T-helper 17 cell (primary cell): Measurements from ENCODE around the gene SCN1A. TPM values are rescaled to one million over a fixed set of nuclear protein-coding genes. Genes with fewer than 3 reads are reported as not detected.

Experiments used
- ATAC-seq: fragments of 150-1000 bp; cut with Tn5 transposase; 2 replicates; pipeline ENCODE4 v1.10.0; 2021; ENCODE audit warnings: mild to moderate bottlenecking, moderate library complexity
- DNase-seq, 3 donors: peaks; one replicate each; pipeline versions ENCODE4 v3.0.0 to v3.0.0-alpha.2; 2020 to 2021
- H3K9me3 ChIP-seq: one replicate; pipeline ENCODE4 v1.7.0; 2013; ENCODE audit warnings: low read length, mild to moderate bottlenecking; ENCODE audit not compliant: control insufficient read depth, poor library complexity, severe bottlenecking
- H3K27ac Mint-ChIP-seq: one replicate; pipeline ENCODE4 v1.8.0; 2022; ENCODE audit warnings: mild to moderate bottlenecking, moderate library complexity, mixed read lengths
- H3K27me3 Mint-ChIP-seq: one replicate; pipeline ENCODE4 v1.8.0; 2022; ENCODE audit warnings: mixed read lengths
- H3K36me3 Mint-ChIP-seq: one replicate; pipeline ENCODE4 v1.8.0; 2022; ENCODE audit warnings: low read depth, mixed read lengths
- H3K4me1 Mint-ChIP-seq: one replicate; pipeline ENCODE4 v1.8.0; 2022; ENCODE audit warnings: mild to moderate bottlenecking, mixed read lengths
- H3K4me3 Mint-ChIP-seq: one replicate; pipeline ENCODE4 v1.8.0; 2022; ENCODE audit warnings: mild to moderate bottlenecking, moderate library complexity, mixed read lengths
- total RNA-seq, 4 donors: library from RNA in 2 of 4; stranded (reverse) in 2 of 4; gene quantifications; one replicate each; pipeline ENCODE4 v1.2.3 and lab custom pipeline; 2022 to 2026

The SCN1A gene
- total RNA-seq, 2 donors from 2014 or later: not detected

- DNase-seq (no peak), ATAC-seq (no peak)
- Mint-ChIP-seq H3K4me3 (no peak overlapping the region), H3K27me3 (peaks cover 17% of the 10 kb centered on the region), H3K27ac (no peak overlapping the region), H3K36me3 (no peaks in the 10 kb centered on the region), H3K4me1 (no peaks in the 10 kb centered on the region)
- no peaks in the 10 kb centered on the region for H3K9me3 ChIP-seq
Observed at GRCh38 chr2:166090908-166091307, 36.9 kb downstream of the SCN1A start.

GRCh38 chr2:166090346-166090745, 37.5 kb downstream of the SCN1A start:
- H3K9me3 ChIP-seq: no peaks in the 10 kb centered on the region
- Mint-ChIP-seq H3K27ac (no peak overlapping the region), H3K27me3 (peaks cover 17% of the 10 kb centered on the region), H3K36me3 (no peaks in the 10 kb centered on the region), H3K4me1 (peaks cover 2% of the 10 kb centered on the region), H3K4me3 (no peak overlapping the region)
- ATAC-seq: no peak
- DNase-seq: no peak

GRCh38 chr2:166088634-166089033, 39.2 kb downstream of the SCN1A start:
- Mint-ChIP-seq H3K36me3 (no peaks in the 10 kb centered on the region), H3K4me1 (peaks cover 2% of the 10 kb centered on the region), H3K4me3 (no peak overlapping the region), H3K27ac (no peak overlapping the region), H3K27me3 (peaks cover 23% of the 10 kb centered on the region)
- DNase-seq (no peak), ATAC-seq (no peak)
- H3K9me3 ChIP-seq: no peaks in the 10 kb centered on the region

DNA sequence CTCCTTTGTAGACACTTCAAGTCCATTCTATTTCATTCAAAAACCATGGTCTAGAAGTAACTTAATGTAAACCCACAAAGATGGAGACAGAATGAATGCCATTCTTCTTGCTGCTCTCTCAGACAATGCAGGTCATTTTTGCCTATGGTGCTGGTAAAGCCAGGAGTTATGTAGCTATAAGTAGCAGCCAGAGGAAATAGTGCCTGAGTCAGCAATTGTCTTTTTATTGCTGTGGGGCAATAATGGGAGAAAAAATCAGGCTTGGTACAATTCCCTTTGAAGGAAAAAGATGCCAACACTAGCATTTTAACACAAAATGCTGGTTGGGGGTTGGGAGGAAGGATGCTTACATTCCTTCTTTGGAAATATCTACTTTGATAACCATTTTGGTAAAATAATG, 43.5 kb downstream of the SCN1A start:
- H3K36me3 Mint-ChIP-seq: no peaks in the 10 kb centered on the region
- peak overlapping the region; percentile 25 for H3K4me3 Mint-ChIP-seq
- DNase-seq: no peak
- ATAC-seq: no peak
- no peak overlapping the region for H3K27ac Mint-ChIP-seq
- H3K4me1 Mint-ChIP-seq: peaks cover 2% of the 10 kb centered on the region
- H3K9me3 ChIP-seq: no peaks in the 10 kb centered on the region
- peaks cover 23% of the 10 kb centered on the region for H3K27me3 Mint-ChIP-seq

- Mint-ChIP-seq H3K4me3 (no peak overlapping the region), H3K36me3 (no peaks in the 10 kb centered on the region), H3K27me3 (peaks cover 24% of the 10 kb centered on the region), H3K4me1 (peaks cover 2% of the 10 kb centered on the region), H3K27ac (no peak overlapping the region)
- no peak for ATAC-seq
- DNase-seq: no peak
- H3K9me3 ChIP-seq: no peaks in the 10 kb centered on the region
Observed at GRCh38 chr2:166082736-166083135, 45.1 kb downstream of the SCN1A start.

GRCh38 chr2:166081852-166082251, 46.0 kb downstream of the SCN1A start:
- ATAC-seq (no peak), DNase-seq (no peak)
- H3K36me3 Mint-ChIP-seq: no peaks in the 10 kb centered on the region
- no peak overlapping the region for H3K27ac Mint-ChIP-seq
- no peaks in the 10 kb centered on the region for H3K9me3 ChIP-seq
- H3K4me1 Mint-ChIP-seq: peaks cover 2% of the 10 kb centered on the region
- H3K27me3 Mint-ChIP-seq: peaks cover 30% of the 10 kb centered on the region
- no peak overlapping the region for H3K4me3 Mint-ChIP-seq

- H3K9me3 ChIP-seq: no peaks in the 10 kb centered on the region
- DNase-seq (no peak), ATAC-seq (no peak)
- Mint-ChIP-seq H3K27me3 (peaks cover 32% of the 10 kb centered on the region), H3K27ac (no peak overlapping the region), H3K4me1 (peaks cover 2% of the 10 kb centered on the region), H3K36me3 (no peaks in the 10 kb centered on the region), H3K4me3 (no peak overlapping the region)
Observed at GRCh38 chr2:166081131-166081632, 46.6 kb downstream of the SCN1A start.

DNA sequence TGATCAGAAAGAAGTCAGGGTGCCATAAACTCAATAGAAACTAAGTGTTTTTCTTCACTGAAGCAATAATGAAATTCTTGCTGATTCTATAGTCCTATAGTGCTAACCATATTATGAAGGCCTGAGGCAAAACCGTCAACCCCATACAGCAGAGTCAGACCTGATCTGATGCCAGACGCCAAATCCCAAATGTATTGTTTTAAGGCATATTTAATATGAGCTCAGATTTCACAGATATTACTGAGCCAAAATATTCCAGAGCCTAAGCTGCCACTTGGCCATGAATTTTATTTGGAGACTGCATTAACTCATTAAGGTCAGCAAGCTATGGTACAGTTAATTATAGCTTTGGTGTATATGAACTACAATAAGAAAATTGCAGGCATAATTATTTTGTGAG, 53.4 kb downstream of the SCN1A start:
- Mint-ChIP-seq H3K4me3 (no peak overlapping the region), H3K4me1 (no peaks in the 10 kb centered on the region)
- no peak for DNase-seq

GRCh38 chr2:166074011-166074410, 53.8 kb downstream of the SCN1A start:
- Mint-ChIP-seq H3K4me3 (no peak overlapping the region), H3K36me3 (no peaks in the 10 kb centered on the region), H3K27ac (no peak overlapping the region), H3K4me1 (no peaks in the 10 kb centered on the region), H3K27me3 (peaks cover 24% of the 10 kb centered on the region)
- no peaks in the 10 kb centered on the region for H3K9me3 ChIP-seq
- ATAC-seq: no peak
- DNase-seq: no peak

More for the DNA sequence above, 53.4 kb downstream of the SCN1A start:
- Mint-ChIP-seq H3K36me3 (no peaks in the 10 kb centered on the region), H3K27ac (no peak overlapping the region), H3K27me3 (peaks cover 21% of the 10 kb centered on the region)
- ATAC-seq: no peak
- H3K9me3 ChIP-seq: no peaks in the 10 kb centered on the region

DNA sequence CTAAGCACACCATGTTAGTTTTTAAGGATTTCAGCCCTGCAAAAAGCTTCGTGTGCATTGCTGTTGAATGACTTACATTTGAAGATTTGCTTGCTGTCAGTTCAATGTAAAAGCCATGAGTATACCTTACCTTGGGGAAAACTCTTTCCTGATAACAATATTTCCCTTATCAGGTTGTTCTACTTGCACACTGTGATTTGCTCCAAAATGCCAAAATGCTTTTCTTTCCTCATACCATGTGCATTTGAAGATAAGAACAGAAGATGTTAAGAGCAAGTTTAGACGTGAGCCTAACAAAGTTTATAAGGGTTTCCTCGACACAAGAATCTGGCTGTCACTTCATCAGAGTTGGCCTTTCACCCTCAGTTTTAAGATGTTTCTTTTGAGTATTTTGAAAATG, 57.6 kb downstream of the SCN1A start:
- ATAC-seq: no peak
- Mint-ChIP-seq H3K4me3 (no peak overlapping the region), H3K27me3 (peaks cover 20% of the 10 kb centered on the region)

GRCh38 chr2:166068981-166069380, 58.8 kb downstream of the SCN1A start:
- Mint-ChIP-seq H3K27me3 (peaks cover 20% of the 10 kb centered on the region), H3K4me1 (no peaks in the 10 kb centered on the region)
- ATAC-seq: no peak

More for the DNA sequence above, 57.6 kb downstream of the SCN1A start:
- Mint-ChIP-seq H3K4me1 (no peaks in the 10 kb centered on the region), H3K36me3 (no peaks in the 10 kb centered on the region), H3K27ac (no peak overlapping the region)
- no peaks in the 10 kb centered on the region for H3K9me3 ChIP-seq
- DNase-seq: no peak

DNA sequence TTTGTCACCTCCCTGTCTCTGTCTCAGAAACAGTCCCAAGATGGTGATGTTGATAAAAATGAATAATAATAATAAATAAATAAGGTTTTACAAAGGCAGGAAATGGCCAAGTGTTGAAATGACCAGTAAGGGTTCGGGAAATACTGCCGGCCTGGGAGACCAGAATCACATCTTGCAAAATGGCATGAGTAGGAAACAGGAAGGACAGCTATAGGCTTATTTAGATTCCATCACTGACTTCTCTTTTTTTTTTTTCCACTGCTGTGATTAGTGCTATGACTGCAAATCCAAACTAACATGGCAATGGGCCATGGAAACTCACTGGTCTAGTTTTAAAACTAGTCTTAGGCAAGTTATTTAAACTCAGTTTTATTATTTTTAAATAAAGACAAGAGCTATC, 60.6 kb downstream of the SCN1A start:
- H3K9me3 ChIP-seq: no peaks in the 10 kb centered on the region
- no peak overlapping the region for H3K4me3 Mint-ChIP-seq
- H3K27ac Mint-ChIP-seq: no peak overlapping the region
- no peaks in the 10 kb centered on the region for H3K36me3 Mint-ChIP-seq
- DNase-seq: no peak
- no peaks in the 10 kb centered on the region for H3K4me1 Mint-ChIP-seq
- H3K27me3 Mint-ChIP-seq: peaks cover 20% of the 10 kb centered on the region
- no peak for ATAC-seq

More at GRCh38 chr2:166068981-166069380, 58.8 kb downstream of the SCN1A start:
- Mint-ChIP-seq H3K36me3 (no peaks in the 10 kb centered on the region), H3K27ac (no peak overlapping the region), H3K4me3 (no peak overlapping the region)
- DNase-seq: no peak
- H3K9me3 ChIP-seq: no peaks in the 10 kb centered on the region

GRCh38 chr2:166060191-166060590, 67.6 kb downstream of the SCN1A start:
- no peaks in the 10 kb centered on the region for H3K4me1 Mint-ChIP-seq
- H3K4me3 Mint-ChIP-seq: no peak overlapping the region
- no peak for ATAC-seq
- H3K27ac Mint-ChIP-seq: no peak overlapping the region
- peaks cover 20% of the 10 kb centered on the region for H3K27me3 Mint-ChIP-seq
- no peaks in the 10 kb centered on the region for H3K9me3 ChIP-seq
- no peaks in the 10 kb centered on the region for H3K36me3 Mint-ChIP-seq
- DNase-seq: no peak

GRCh38 chr2:166057370-166058164, 70.3 kb downstream of the SCN1A start:
- H3K27ac Mint-ChIP-seq: no peak overlapping the region
- H3K36me3 Mint-ChIP-seq: no peaks in the 10 kb centered on the region
- H3K9me3 ChIP-seq: no peaks in the 10 kb centered on the region
- no peak for DNase-seq
- no peak for ATAC-seq
- no peaks in the 10 kb centered on the region for H3K4me1 Mint-ChIP-seq
- H3K4me3 Mint-ChIP-seq: no peak overlapping the region
- peaks cover 20% of the 10 kb centered on the region for H3K27me3 Mint-ChIP-seq
